Measurements from ENCODE around the gene TTC7B. TPM values are rescaled to one million over a fixed set of nuclear protein-coding genes. Genes with fewer than 3 reads are reported as not detected.

TTC7B gene
- total RNA-seq, 2 donors from 2014 or later, result 25.0 to 40.7 TPM

GRCh38 chr14:90580377-90581335 is 235.6 kb downstream of the TTC7B start:
- Histone ChIP-seq H3K27ac (no peak overlapping the region), H3K4me1 (replicated peaks) (no peaks in the 10 kb centered on the region), H3K4me3 (no peak overlapping the region), H3K9me3 (no peaks in the 10 kb centered on the region), H3K36me3 (no peaks in the 10 kb centered on the region), H3K27me3 (replicated peaks; ENCODE audit: insufficient read depth) (no peaks in the 10 kb centered on the region)
- intact Hi-C loops (cut with DNase I), result no loop called here
- TF ChIP-seq POLR2A (IDR thresholded peaks at IDR 0.05) (no peak), POLR2AphosphoS5 (IDR thresholded peaks at IDR 0.05) (no peak), CTCF (IDR thresholded peaks at IDR 0.05) (no peak)
- no peak for DNase-seq (ENCODE audit: low spot score)
- WGBS, result 80% methylated on average over 19 of the region's 20 CpGs

- WGBS, result 99% methylated on average over 9 of the region's 9 CpGs
- Histone ChIP-seq H3K4me3 (no peak overlapping the region), H3K27me3 (replicated peaks; ENCODE audit: insufficient read depth) (no peaks in the 10 kb centered on the region), H3K27ac (no peak overlapping the region), H3K36me3 (no peaks in the 10 kb centered on the region), H3K4me1 (replicated peaks) (no peaks in the 10 kb centered on the region), H3K9me3 (no peaks in the 10 kb centered on the region)
- intact Hi-C loops (cut with DNase I), result no loop called here
- DNase-seq (ENCODE audit: low spot score), result no peak
- TF ChIP-seq CTCF (IDR thresholded peaks at IDR 0.05) (no peak), POLR2A (IDR thresholded peaks at IDR 0.05) (no peak), POLR2AphosphoS5 (IDR thresholded peaks at IDR 0.05) (no peak)
Observed at GRCh38 chr14:90579816-90580215, 236.4 kb downstream of the TTC7B start.

DNA sequence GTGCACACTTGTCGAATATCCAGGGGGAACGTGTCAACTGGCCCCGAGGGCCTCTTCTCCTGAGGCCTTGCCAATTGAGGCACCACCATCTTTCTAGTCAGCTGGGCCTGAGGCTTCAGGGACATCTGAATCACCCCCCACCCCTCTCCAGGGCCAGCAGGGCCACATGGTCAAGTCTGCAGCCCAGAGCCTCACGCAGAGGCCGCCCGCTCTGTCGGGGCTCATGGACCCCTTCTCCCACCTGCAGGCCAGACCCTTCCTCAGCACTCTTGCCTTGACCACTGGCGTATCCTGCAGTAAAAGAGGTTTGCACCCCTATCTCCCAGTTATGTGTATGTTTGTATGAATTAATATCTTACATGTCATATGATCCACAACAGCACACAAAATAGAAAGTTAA is 237.1 kb downstream of the TTC7B start:
- Histone ChIP-seq H3K4me3 (no peak overlapping the region), H3K27ac (no peak overlapping the region), H3K36me3 (no peaks in the 10 kb centered on the region), H3K27me3 (replicated peaks; ENCODE audit: insufficient read depth) (no peaks in the 10 kb centered on the region), H3K9me3 (no peaks in the 10 kb centered on the region), H3K4me1 (replicated peaks) (no peaks in the 10 kb centered on the region)
- TF ChIP-seq CTCF (IDR thresholded peaks at IDR 0.05) (no peak), POLR2A (IDR thresholded peaks at IDR 0.05) (no peak), POLR2AphosphoS5 (IDR thresholded peaks at IDR 0.05) (no peak)
- WGBS, result 96% methylated on average over 8 of the region's 8 CpGs
- intact Hi-C loops (cut with DNase I), result no loop called here
- DNase-seq (ENCODE audit: low spot score), result no peak

GRCh38 chr14:90578283-90578985 is 237.8 kb downstream of the TTC7B start:
- no peaks in the 10 kb centered on the region for H3K27me3 ChIP-seq (replicated peaks; ENCODE audit: insufficient read depth)
- H3K27ac ChIP-seq, result no peak overlapping the region
- TF ChIP-seq CTCF (IDR thresholded peaks at IDR 0.05) (no peak), POLR2AphosphoS5 (IDR thresholded peaks at IDR 0.05) (no peak), POLR2A (IDR thresholded peaks at IDR 0.05) (no peak)
- WGBS, result 63% methylated on average over 17 of the region's 17 CpGs
- H3K4me1 ChIP-seq (replicated peaks), result no peaks in the 10 kb centered on the region
- no peaks in the 10 kb centered on the region for H3K9me3 ChIP-seq
- no peak for DNase-seq (ENCODE audit: low spot score)
- intact Hi-C loops (cut with DNase I), result no loop called here
- no peak overlapping the region for H3K4me3 ChIP-seq
- H3K36me3 ChIP-seq, result no peaks in the 10 kb centered on the region

Measured in prostate gland (tissue), 2 donors.